Ascending aorta (tissue), 2 donors: ENCODE data around the gene GRK5. TPM values are rescaled to one million over a fixed set of nuclear protein-coding genes. Genes with fewer than 3 reads are reported as not detected.
A peak's percentile ranks its signal among the peaks of the same experiment; 100 is the strongest.

ENCODE experiments used
- DNase-seq, 2 donors: peaks; one replicate each; pipeline ENCODE4 v3.0.0-alpha.2; 2019; ENCODE audit warnings: low spot score in 2 of 2
- H3K27ac ChIP-seq, 2 donors: fragments of 200-600 bp; sonication (generic); one replicate each; pipeline ENCODE4 v1.5.1; 2016 to 2017; ENCODE audit warnings: mild to moderate bottlenecking in 1 of 2
- H3K27me3 ChIP-seq: fragments of 200-600 bp; sonication (generic); one replicate; pipeline ENCODE4 v1.5.1; 2017
- H3K36me3 ChIP-seq, 2 donors: fragments of 200-600 bp; sonication (generic); one replicate each; pipeline ENCODE4 v1.5.1; 2016
- H3K4me1 ChIP-seq, 2 donors: fragments of 200-600 bp; sonication (generic); one replicate each; pipeline ENCODE4 v1.5.1; 2016 to 2017; ENCODE audit warnings: mild to moderate bottlenecking in 1 of 2
- H3K4me3 ChIP-seq, 2 donors: fragments of 200-600 bp; sonication (generic); one replicate each; pipeline ENCODE4 v1.5.1; 2016 to 2017; ENCODE audit warnings: mild to moderate bottlenecking in 1 of 2
- H3K9me3 ChIP-seq, 2 donors: fragments of 200-600 bp; sonication (generic); one replicate each; pipeline ENCODE4 v1.5.1; 2016
- CTCF ChIP-seq, 3 experiments: fragments of 200-600 bp in 2 of 3; fragments of 450-650 bp in 1 of 3; sonication (generic) in 2 of 3; IDR thresholded peaks; one replicate each; pipeline ENCODE4 v1.5.1; 2016 to 2019; ENCODE audit warnings: antibody characterized with exemption in 3 of 3, mild to moderate bottlenecking in 1 of 3, moderate library complexity in 1 of 3
- intact Hi-C: fragments of 100-400 bp; cut with DNase I; formaldehyde crosslinking; loops from one replicate; pipeline ENCODE4 v1.15.1; 2023
- total RNA-seq: library from RNA; depleted of rRNA; stranded (reverse); fragments of >200 nt; gene quantifications from one replicate; pipeline ENCODE4 v1.1.0, GENCODE V29; 2016

The GRK5 gene
- total RNA-seq, 1 donor from 2014 or later, result 75.5 TPM

- peak in 1 of 2 donors; percentile 90 for DNase-seq
- H3K27me3 ChIP-seq, result no peaks in the 10 kb centered on the region
- intact Hi-C loops, result loop anchor here (5.0 kb wide), 4 partner anchors 36 to 119 kb away; no protein-coding TSS in a partner anchor
- TF ChIP-seq CTCF (IDR thresholded peaks at IDR 0.05), result no peak
- H3K36me3 ChIP-seq, result no peaks in the 10 kb centered on the region
- peaks cover 33 to 51% of the 10 kb centered on the region in 2 donors for H3K4me1 ChIP-seq
- H3K4me3 ChIP-seq, result peak overlapping the region; percentile 19 to 44
- H3K9me3 ChIP-seq, result no peaks in the 10 kb centered on the region
- H3K27ac ChIP-seq, result peak overlapping the region; percentile 64 to 81
Measured at GRCh38 chr10:119370972-119371703, 163.8 kb downstream of the GRK5 start.

GRCh38 chr10:119371704-119372663 lies 164.6 kb downstream of the GRK5 start:
- no peaks in the 10 kb centered on the region for H3K36me3 ChIP-seq
- intact Hi-C loops, result loop anchor here (5.0 kb wide), 4 partner anchors 35 to 120 kb away; no protein-coding TSS in a partner anchor
- no peak for TF ChIP-seq CTCF (IDR thresholded peaks at IDR 0.05)
- no peak overlapping the region for H3K4me3 ChIP-seq
- H3K27me3 ChIP-seq, result no peaks in the 10 kb centered on the region
- H3K4me1 ChIP-seq, result peaks cover 33 to 50% of the 10 kb centered on the region in 2 donors
- DNase-seq, result no peak
- H3K27ac ChIP-seq, result peak overlapping the region; percentile 64 to 81
- H3K9me3 ChIP-seq, result no peaks in the 10 kb centered on the region

GRCh38 chr10:119373294-119374102 lies 166.1 kb downstream of the GRK5 start:
- intact Hi-C loops, result loop anchor here (5.0 kb wide), 4 partner anchors 34 to 121 kb away; no protein-coding TSS in a partner anchor
- H3K9me3 ChIP-seq, result no peaks in the 10 kb centered on the region
- H3K4me1 ChIP-seq, result peaks cover 30 to 49% of the 10 kb centered on the region in 2 donors
- H3K27me3 ChIP-seq, result no peaks in the 10 kb centered on the region
- DNase-seq, result no peak
- TF ChIP-seq CTCF (IDR thresholded peaks at IDR 0.05), result no peak
- no peak overlapping the region for H3K27ac ChIP-seq
- no peak overlapping the region for H3K4me3 ChIP-seq
- no peaks in the 10 kb centered on the region for H3K36me3 ChIP-seq

- intact Hi-C loops, result loop anchor here (5.0 kb wide), 4 partner anchors 33 to 122 kb away; no protein-coding TSS in a partner anchor
- no peaks in the 10 kb centered on the region for H3K27me3 ChIP-seq
- H3K4me1 ChIP-seq, result peaks cover 27 to 45% of the 10 kb centered on the region in 2 donors
- no peak for DNase-seq
- H3K4me3 ChIP-seq, result no peak overlapping the region
- TF ChIP-seq CTCF (IDR thresholded peaks at IDR 0.05), result no peak
- H3K9me3 ChIP-seq, result no peaks in the 10 kb centered on the region
- H3K36me3 ChIP-seq, result no peaks in the 10 kb centered on the region
- peak overlapping the region in 1 of 2 donors; percentile 6 for H3K27ac ChIP-seq
Measured at GRCh38 chr10:119374236-119374635, 166.9 kb downstream of the GRK5 start.
